Caco-2 (cell line): ENCODE data around the gene CABLES2. TPM values are rescaled to one million over a fixed set of nuclear protein-coding genes. Genes with fewer than 3 reads are reported as not detected.

Source experiments
- BruUV-seq: library from RNA; stranded (reverse); fragments of 400-500 nt; replicated peaks from 2 replicates; lab custom pipeline; 2021; lab: Mats Ljungman, UMichigan
- CTCF ChIA-PET: fragments of 300-600 bp; sonication (Branson Sonifier 250); formaldehyde crosslinking; loops from one replicate; lab custom pipeline; 2022; ENCODE audit warnings: antibody characterized with exemption; lab: Charles Lee
- POLR2A ChIA-PET: fragments of 300-600 bp; sonication (Branson Sonifier 250); formaldehyde crosslinking; loops from one replicate; lab custom pipeline; 2022; ENCODE audit warnings: antibody characterized with exemption; lab: Charles Lee
- DNase-seq, 2 experiments: peaks; one replicate each; pipeline versions ENCODE4 v3.0.0 to v3.0.0-alpha.2; 2020 to 2022
- H3K27me3 ChIP-seq: replicated peaks from 2 replicates; pipeline ENCODE4 v1.6.0; 2011; ENCODE audit warnings: low read length; ENCODE audit not compliant: control insufficient read depth, insufficient read depth
- H3K36me3 ChIP-seq: 2 replicates; pipeline ENCODE4 v1.5.1; 2011; ENCODE audit warnings: low read length; ENCODE audit not compliant: control insufficient read depth, insufficient read depth
- H3K4me1 ChIP-seq: fragments of 250-450 bp; sonication (Bioruptor Pico); 2 replicates; pipeline ENCODE4 v1.5.1; 2020; ENCODE audit warnings: mild to moderate bottlenecking
- H3K4me3 ChIP-seq: 2 replicates; pipeline ENCODE4 v1.5.1; 2011; ENCODE audit warnings: low read depth, mild to moderate bottlenecking, control low read depth, low read length
- H3K9me3 ChIP-seq: fragments of 250-450 bp; sonication (Bioruptor Pico); 2 replicates; pipeline ENCODE4 v1.5.1; 2020; ENCODE audit warnings: mild to moderate bottlenecking, moderate library complexity
- H3K27ac Mint-ChIP-seq: one replicate; pipeline ENCODE4 v1.8.0; 2022; ENCODE audit warnings: mixed read lengths; ENCODE audit not compliant: unreplicated experiment
- H3K27me3 Mint-ChIP-seq: one replicate; pipeline ENCODE4 v1.8.0; 2022; ENCODE audit warnings: mixed read lengths; ENCODE audit not compliant: insufficient read depth, unreplicated experiment
- H3K36me3 Mint-ChIP-seq: one replicate; pipeline ENCODE4 v1.8.0; 2022; ENCODE audit warnings: mild to moderate bottlenecking, mixed read lengths; ENCODE audit not compliant: insufficient read depth, unreplicated experiment
- H3K4me1 Mint-ChIP-seq: one replicate; pipeline ENCODE4 v1.8.0; 2022; ENCODE audit warnings: low read depth, mixed read lengths; ENCODE audit not compliant: unreplicated experiment
- H3K4me3 Mint-ChIP-seq: one replicate; pipeline ENCODE4 v1.8.0; 2022; ENCODE audit warnings: mild to moderate bottlenecking, moderate library complexity, mixed read lengths; ENCODE audit not compliant: unreplicated experiment
- H3K9me3 Mint-ChIP-seq: one replicate; pipeline ENCODE4 v1.8.0; 2022; ENCODE audit warnings: mixed read lengths; ENCODE audit not compliant: unreplicated experiment
- intact Hi-C: fragments of 100-400 bp; cut with micrococcal nuclease; formaldehyde crosslinking; loops from one replicate; pipeline ENCODE4 v1.10.0; 2022; ENCODE audit not compliant: unreplicated experiment
- total RNA-seq: library from RNA; stranded (reverse); gene quantifications from 2 replicates; pipeline ENCODE4 v1.2.3, GENCODE V29; 2022
- TF ChIP-seq, protein P1 (sequence below), 2 experiments: fragments of 200-600 bp in 1 of 2; IDR thresholded peaks; 1 replicate in 1 of 2; 2 replicates in 1 of 2; pipeline versions ENCODE4 v1.5.1 to v1.8.0; 2011 to 2022; ENCODE audit warnings: antibody characterized with exemption in 1 of 2, control low read depth in 1 of 2, inconsistent platforms in 1 of 2, low read depth in 1 of 2, low read length in 1 of 2, mild to moderate bottlenecking in 1 of 2, moderate library complexity in 1 of 2; ENCODE audit not compliant: insufficient read depth in 1 of 2, severe bottlenecking in 1 of 2, unreplicated experiment in 1 of 2

Gene CABLES2
- total RNA-seq, 1 experiment from 2014 or later, result 36.4 TPM

GRCh38 chr20:62419759-62420158 lies 12.7 kb upstream of the CABLES2 start:
- POLR2A ChIA-PET, result no interaction called here
- Mint-ChIP-seq H3K27me3 (no peaks in the 10 kb centered on the region), H3K9me3 (no peaks in the 10 kb centered on the region), H3K4me3 (no peak overlapping the region), H3K27ac (peak overlapping the region; percentile 14), H3K4me1 (peaks cover 42% of the 10 kb centered on the region), H3K36me3 (peaks cover 61% of the 10 kb centered on the region)
- H3K9me3 ChIP-seq, result no peaks in the 10 kb centered on the region
- H3K4me3 ChIP-seq, result no peak overlapping the region
- CTCF ChIA-PET, result interaction anchor here (0.6 to 1.2 kb wide), 2 partner anchors 10 to 33 kb away, joined by 3 to 4 read pairs; partner anchors contain the start of gene RPS21
- TF ChIP-seq, protein P1, sequence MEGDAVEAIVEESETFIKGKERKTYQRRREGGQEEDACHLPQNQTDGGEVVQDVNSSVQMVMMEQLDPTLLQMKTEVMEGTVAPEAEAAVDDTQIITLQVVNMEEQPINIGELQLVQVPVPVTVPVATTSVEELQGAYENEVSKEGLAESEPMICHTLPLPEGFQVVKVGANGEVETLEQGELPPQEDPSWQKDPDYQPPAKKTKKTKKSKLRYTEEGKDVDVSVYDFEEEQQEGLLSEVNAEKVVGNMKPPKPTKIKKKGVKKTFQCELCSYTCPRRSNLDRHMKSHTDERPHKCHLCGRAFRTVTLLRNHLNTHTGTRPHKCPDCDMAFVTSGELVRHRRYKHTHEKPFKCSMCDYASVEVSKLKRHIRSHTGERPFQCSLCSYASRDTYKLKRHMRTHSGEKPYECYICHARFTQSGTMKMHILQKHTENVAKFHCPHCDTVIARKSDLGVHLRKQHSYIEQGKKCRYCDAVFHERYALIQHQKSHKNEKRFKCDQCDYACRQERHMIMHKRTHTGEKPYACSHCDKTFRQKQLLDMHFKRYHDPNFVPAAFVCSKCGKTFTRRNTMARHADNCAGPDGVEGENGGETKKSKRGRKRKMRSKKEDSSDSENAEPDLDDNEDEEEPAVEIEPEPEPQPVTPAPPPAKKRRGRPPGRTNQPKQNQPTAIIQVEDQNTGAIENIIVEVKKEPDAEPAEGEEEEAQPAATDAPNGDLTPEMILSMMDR (IDR thresholded peaks at IDR 0.05; ENCODE audit: insufficient read depth in 1 of 2, low read depth in 1 of 2, low read length in 1 of 2, severe bottlenecking in 1 of 2, unreplicated experiment in 1 of 2), result no peak
- no peak for DNase-seq
- no TSS peak for BruUV-seq
- intact Hi-C loops, result no loop called here
- no peaks in the 10 kb centered on the region for H3K27me3 ChIP-seq
- peaks cover 41% of the 10 kb centered on the region for H3K4me1 ChIP-seq
- peaks cover 8% of the 10 kb centered on the region for H3K36me3 ChIP-seq

DNA sequence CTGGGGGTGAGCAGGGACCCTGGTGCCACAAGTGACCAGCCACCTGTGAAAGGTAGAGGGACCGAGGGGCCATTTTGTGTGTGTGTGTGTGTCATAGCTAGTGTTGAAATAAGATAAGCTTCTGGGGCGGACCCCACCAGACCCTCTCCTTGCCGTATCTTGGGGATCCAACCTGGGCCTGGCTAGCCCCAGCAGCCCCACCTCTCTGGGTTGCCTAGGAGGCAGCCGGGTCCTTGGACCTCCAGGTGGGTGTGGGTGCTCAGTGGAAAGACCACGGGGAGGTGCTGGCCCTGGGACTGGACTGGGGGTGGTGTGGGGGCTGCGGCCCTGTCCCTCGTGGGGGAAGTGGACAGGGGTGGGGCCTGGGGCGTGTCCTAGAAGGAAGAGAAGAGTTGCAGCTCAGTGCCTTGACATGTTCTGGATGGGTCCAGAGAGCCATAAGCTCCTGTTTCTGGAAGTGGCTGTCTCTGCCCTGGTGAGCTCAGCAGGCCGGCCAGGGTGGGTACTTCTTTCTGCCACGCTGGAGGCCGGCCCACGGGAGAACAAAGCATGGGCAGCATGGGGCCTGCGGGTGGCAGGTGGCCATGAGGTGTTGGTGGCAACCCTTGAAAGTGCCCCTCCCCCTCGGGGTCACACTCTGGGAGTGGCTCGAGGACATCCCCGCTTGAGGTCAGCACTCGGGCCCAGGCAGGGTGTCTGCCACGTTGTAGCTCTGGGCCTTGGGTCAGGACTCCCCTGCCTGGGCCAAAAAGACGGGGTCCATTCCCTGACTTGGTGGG lies 11.8 kb upstream of the CABLES2 start:
- DNase-seq, result no peak
- no peak overlapping the region for H3K4me3 Mint-ChIP-seq
- POLR2A ChIA-PET, result interaction anchor here (0.6 kb wide), 1 partner anchor 21 kb away, joined by 3 read pairs; no protein-coding TSS in a partner anchor
- peaks cover 35% of the 10 kb centered on the region for H3K4me1 Mint-ChIP-seq
- peaks cover 36% of the 10 kb centered on the region for H3K4me1 ChIP-seq
- peaks cover 10% of the 10 kb centered on the region for H3K36me3 ChIP-seq
- H3K36me3 Mint-ChIP-seq, result peaks cover 64% of the 10 kb centered on the region
- TF ChIP-seq, protein P1 (IDR thresholded peaks at IDR 0.05; ENCODE audit: insufficient read depth in 1 of 2, low read depth in 1 of 2, low read length in 1 of 2, severe bottlenecking in 1 of 2, unreplicated experiment in 1 of 2), result no peak
- peak overlapping the region; percentile 69 for H3K27ac Mint-ChIP-seq
- intact Hi-C loops, result no loop called here
- no peak overlapping the region for H3K4me3 ChIP-seq
- H3K27me3 ChIP-seq, result no peaks in the 10 kb centered on the region
- BruUV-seq, result no TSS peak
- no peaks in the 10 kb centered on the region for H3K9me3 Mint-ChIP-seq
- H3K27me3 Mint-ChIP-seq, result no peaks in the 10 kb centered on the region
- CTCF ChIA-PET, result interaction anchor here (0.6 to 1.2 kb wide), 2 partner anchors 9 to 32 kb away, joined by 3 to 4 read pairs; partner anchors contain the start of gene RPS21
- no peaks in the 10 kb centered on the region for H3K9me3 ChIP-seq

DNA sequence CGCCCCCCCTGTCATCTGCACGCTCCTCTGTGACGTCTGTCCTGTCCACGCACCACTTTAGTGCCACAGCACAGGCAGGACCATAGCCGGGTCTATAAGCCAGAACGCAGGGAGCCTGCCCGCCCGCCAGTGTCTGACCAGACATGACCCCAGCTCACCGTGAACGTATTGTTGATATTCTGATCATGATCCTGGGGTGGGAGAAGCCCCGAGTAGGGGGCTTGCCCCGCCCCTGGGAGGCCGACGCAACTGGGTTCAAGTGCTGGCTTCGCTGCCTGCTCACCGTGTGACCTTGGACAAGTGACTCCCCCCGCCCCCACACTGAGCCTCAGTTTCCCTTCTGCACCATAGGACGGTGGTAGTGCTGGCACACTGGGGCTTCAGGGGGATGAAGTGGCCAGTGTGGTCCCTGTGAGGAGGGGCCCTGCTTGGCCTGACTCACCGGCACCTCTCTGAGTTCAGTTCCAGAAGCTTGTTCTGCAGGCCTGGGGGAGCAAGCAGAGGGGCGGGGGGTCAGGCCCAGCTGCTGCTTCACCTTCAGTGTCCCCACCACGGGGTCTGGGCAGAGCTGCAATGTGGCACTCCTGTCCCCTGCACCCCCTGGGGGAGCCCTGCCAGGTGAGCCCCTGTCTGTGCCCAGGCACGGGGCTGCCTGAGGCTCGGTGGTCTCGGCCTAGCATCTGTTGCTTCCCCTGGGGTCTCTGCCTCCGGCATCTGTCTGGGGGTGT lies 11.1 kb upstream of the CABLES2 start:
- no peak overlapping the region for H3K4me3 Mint-ChIP-seq
- BruUV-seq, result no TSS peak
- no peaks in the 10 kb centered on the region for H3K27me3 ChIP-seq
- H3K9me3 Mint-ChIP-seq, result no peaks in the 10 kb centered on the region
- intact Hi-C loops, result no loop called here
- ChIA-PET POLR2A (interaction anchor here (0.6 kb wide), 1 partner anchor 22 kb away, joined by 3 read pairs; no protein-coding TSS in a partner anchor), CTCF (no interaction called here)
- TF ChIP-seq, protein P1 (IDR thresholded peaks at IDR 0.05; ENCODE audit: insufficient read depth in 1 of 2, low read depth in 1 of 2, low read length in 1 of 2, severe bottlenecking in 1 of 2, unreplicated experiment in 1 of 2), result no peak
- DNase-seq, result no peak
- peaks cover 12% of the 10 kb centered on the region for H3K36me3 ChIP-seq
- no peaks in the 10 kb centered on the region for H3K27me3 Mint-ChIP-seq
- H3K36me3 Mint-ChIP-seq, result peaks cover 72% of the 10 kb centered on the region
- no peak overlapping the region for H3K4me3 ChIP-seq
- peaks cover 36% of the 10 kb centered on the region for H3K4me1 ChIP-seq
- peaks cover 28% of the 10 kb centered on the region for H3K4me1 Mint-ChIP-seq
- no peaks in the 10 kb centered on the region for H3K9me3 ChIP-seq
- peak overlapping the region; percentile 69 for H3K27ac Mint-ChIP-seq
